Thymus (tissue), 11 donors: ENCODE data around the gene CRIM1. TPM values are rescaled to one million over a fixed set of nuclear protein-coding genes. Genes with fewer than 3 reads are reported as not detected.
A peak's percentile ranks its signal among the peaks of the same experiment; 100 is the strongest.

ENCODE experiments used
- DNase-seq, 9 donors: peaks; one replicate each; pipeline ENCODE4 v3.0.0-alpha.2; 2013; ENCODE audit warnings: low spot score in 9 of 9, low read depth in 6 of 9, missing footprints in 1 of 9
- H3K27ac ChIP-seq, 2 donors: one replicate each; pipeline ENCODE4 v1.5.1; 2013; ENCODE audit warnings: control low read depth in 1 of 2, low read depth in 1 of 2, low read length in 1 of 2, mild to moderate bottlenecking in 1 of 2, moderate library complexity in 1 of 2
- H3K27me3 ChIP-seq, 2 donors: one replicate each; pipeline ENCODE4 v1.5.1; 2013; ENCODE audit warnings: low read length in 1 of 2; ENCODE audit not compliant: control insufficient read depth in 2 of 2, insufficient read depth in 1 of 2
- H3K36me3 ChIP-seq, 2 donors: one replicate each; pipeline ENCODE4 v1.5.1; 2013; ENCODE audit warnings: low read length in 1 of 2, mild to moderate bottlenecking in 1 of 2, moderate library complexity in 1 of 2; ENCODE audit not compliant: control insufficient read depth in 2 of 2, insufficient read depth in 2 of 2
- H3K4me1 ChIP-seq, 2 donors: one replicate each; pipeline ENCODE4 v1.5.1; 2013; ENCODE audit warnings: low read length in 2 of 2; ENCODE audit not compliant: control insufficient read depth in 2 of 2, insufficient read depth in 2 of 2
- H3K4me3 ChIP-seq, 2 donors: one replicate each; pipeline ENCODE4 v1.5.1; 2013; ENCODE audit warnings: low read length in 2 of 2, control low read depth in 1 of 2, mild to moderate bottlenecking in 1 of 2
- H3K9me3 ChIP-seq, 2 donors: one replicate each; pipeline ENCODE4 v1.5.1; 2013; ENCODE audit warnings: low read length in 1 of 2, mild to moderate bottlenecking in 1 of 2; ENCODE audit not compliant: control insufficient read depth in 2 of 2, insufficient read depth in 1 of 2
- WGBS: extraction: QIAGEN DNeasy Blood & Tissue Kit; methylation state at CpG from one replicate; pipeline ENCODE4 v1.1.7; 2013; 5-methylcytosine and 5-hydroxymethylcytosine counted together
- polyA plus RNA-seq: library from polyadenylated mRNA; stranded (reverse); fragments of 200-250 nt; gene quantifications from one replicate; pipeline ENCODE4 v1.2.3, GENCODE V29; 2013
- total RNA-seq: library from RNA; stranded (reverse); fragments of 120-200 nt; gene quantifications from one replicate; pipeline ENCODE4 v1.2.4, GENCODE V29; 2013
- donor health status: healthy.

CRIM1 gene
- total and polyA plus RNA-seq, 2 donors, result 9.1 to 24.3 TPM

GRCh38 chr2:36439084-36439483, 83.5 kb downstream of the CRIM1 start:
- no peak for DNase-seq
- Histone ChIP-seq H3K27ac (no peak overlapping the region), H3K4me1 (peaks cover 2 to 3% of the 10 kb centered on the region in 2 donors)

DNA sequence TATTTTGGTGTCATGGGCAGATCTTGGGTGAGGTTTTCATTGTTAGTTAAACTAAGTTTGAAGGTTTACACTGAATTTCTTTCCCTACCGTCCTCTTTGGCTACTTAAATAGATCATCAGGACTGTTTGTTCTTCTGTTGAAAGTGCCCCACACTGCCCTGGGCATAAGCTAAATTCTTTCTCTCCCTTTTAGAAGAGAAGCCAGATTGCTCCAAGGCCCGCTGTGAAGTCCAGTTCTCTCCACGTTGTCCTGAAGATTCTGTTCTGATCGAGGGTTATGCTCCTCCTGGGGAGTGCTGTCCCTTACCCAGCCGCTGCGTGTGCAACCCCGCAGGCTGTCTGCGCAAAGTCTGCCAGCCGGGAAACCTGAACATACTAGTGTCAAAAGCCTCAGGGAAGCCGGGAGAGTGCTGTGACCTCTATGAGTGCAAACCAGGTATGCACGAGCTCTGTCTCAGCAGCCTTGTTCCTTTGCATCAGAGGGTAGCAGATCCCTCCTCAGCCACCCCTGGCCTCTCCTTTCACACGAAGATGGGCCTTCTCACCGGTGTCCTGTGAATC, 85.6 kb downstream of the CRIM1 start:
- 93% methylated on average over 13 of the region's 13 CpGs for WGBS
- Histone ChIP-seq H3K4me3 (no peak overlapping the region), H3K4me1 (peaks cover 2 to 3% of the 10 kb centered on the region in 2 donors), H3K9me3 (no peaks in the 10 kb centered on the region), H3K27ac (no peak overlapping the region), H3K36me3 (peaks cover 0 to 11% of the 10 kb centered on the region in 2 donors), H3K27me3 (no peaks in the 10 kb centered on the region)
- DNase-seq, result no peak

More at GRCh38 chr2:36439084-36439483, 83.5 kb downstream of the CRIM1 start:
- WGBS, result 96% methylated on average over 4 of the region's 4 CpGs
- H3K27me3 ChIP-seq, result no peaks in the 10 kb centered on the region
- no peaks in the 10 kb centered on the region for H3K9me3 ChIP-seq
- H3K36me3 ChIP-seq, result peaks cover 0 to 11% of the 10 kb centered on the region in 2 donors
- H3K4me3 ChIP-seq, result no peak overlapping the region

DNA sequence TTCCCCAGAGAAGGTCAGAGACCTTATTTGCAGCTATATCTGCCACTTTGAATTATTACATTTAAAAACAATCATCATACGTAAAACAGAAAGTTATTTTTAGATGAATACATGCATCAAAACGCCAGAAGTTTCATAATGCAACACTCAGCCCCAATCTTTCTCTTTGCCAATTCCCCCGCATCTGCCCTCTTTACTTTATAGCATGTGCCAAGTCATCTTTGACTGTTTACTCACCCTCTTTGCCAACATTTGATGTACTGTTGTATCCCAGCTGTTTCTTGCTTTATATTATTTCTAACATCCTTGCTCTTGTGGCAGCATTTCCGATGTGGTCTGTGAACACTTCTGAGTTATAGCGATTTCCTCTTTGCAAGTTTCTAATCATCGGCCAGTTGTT, 86.2 kb downstream of the CRIM1 start:
- H3K4me1 ChIP-seq, result peaks cover 2 to 3% of the 10 kb centered on the region in 2 donors
- H3K36me3 ChIP-seq, result peaks cover 0 to 11% of the 10 kb centered on the region in 2 donors
- 15% methylated on average over 6 of the region's 6 CpGs for WGBS
- DNase-seq, result peak in 1 of 9 donors; percentile 23
- H3K4me3 ChIP-seq, result no peak overlapping the region
- H3K27ac ChIP-seq, result no peak overlapping the region
- no peaks in the 10 kb centered on the region for H3K27me3 ChIP-seq
- no peaks in the 10 kb centered on the region for H3K9me3 ChIP-seq

DNA sequence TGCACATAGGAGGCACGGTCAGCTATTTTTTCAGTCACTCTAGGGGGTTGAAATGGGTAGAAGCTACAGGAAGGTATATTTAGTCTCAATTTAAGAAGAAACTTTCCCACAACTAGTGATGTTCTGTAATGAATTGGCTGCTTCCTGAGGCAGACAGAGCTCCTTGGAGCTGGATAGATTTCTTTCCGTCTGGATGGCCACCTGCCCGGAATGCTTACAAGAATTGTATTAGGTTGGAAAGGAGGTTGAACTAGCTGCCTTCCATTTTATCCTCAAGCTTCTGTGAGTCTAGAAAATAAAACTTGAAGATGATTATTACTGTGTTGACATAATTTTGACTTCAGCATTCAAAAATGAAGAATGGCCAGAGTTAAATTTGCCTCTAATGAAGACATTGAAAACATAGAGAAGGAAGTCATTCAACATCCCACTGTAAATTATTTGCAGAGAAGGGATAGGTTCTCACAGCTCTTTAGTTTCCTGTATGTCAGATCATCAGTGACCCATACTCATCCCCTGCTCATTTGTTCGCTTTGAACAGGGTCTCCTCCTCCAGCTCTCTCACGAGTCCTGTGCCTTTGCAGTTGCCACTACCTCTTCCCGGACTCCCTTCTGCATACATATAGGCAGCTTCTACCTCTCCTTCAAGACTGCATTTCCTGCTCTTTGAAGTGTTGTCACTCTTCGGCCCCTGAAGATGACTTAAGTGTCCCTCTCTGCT, 88.8 kb downstream of the CRIM1 start:
- no peak overlapping the region for H3K27ac ChIP-seq
- H3K4me3 ChIP-seq, result no peak overlapping the region
- WGBS, result 76% methylated on average over 7 of the region's 7 CpGs
- no peaks in the 10 kb centered on the region for H3K27me3 ChIP-seq
- H3K4me1 ChIP-seq, result peaks cover 2 to 3% of the 10 kb centered on the region in 2 donors
- peaks cover 0 to 11% of the 10 kb centered on the region in 2 donors for H3K36me3 ChIP-seq
- no peak for DNase-seq
- no peaks in the 10 kb centered on the region for H3K9me3 ChIP-seq

DNA sequence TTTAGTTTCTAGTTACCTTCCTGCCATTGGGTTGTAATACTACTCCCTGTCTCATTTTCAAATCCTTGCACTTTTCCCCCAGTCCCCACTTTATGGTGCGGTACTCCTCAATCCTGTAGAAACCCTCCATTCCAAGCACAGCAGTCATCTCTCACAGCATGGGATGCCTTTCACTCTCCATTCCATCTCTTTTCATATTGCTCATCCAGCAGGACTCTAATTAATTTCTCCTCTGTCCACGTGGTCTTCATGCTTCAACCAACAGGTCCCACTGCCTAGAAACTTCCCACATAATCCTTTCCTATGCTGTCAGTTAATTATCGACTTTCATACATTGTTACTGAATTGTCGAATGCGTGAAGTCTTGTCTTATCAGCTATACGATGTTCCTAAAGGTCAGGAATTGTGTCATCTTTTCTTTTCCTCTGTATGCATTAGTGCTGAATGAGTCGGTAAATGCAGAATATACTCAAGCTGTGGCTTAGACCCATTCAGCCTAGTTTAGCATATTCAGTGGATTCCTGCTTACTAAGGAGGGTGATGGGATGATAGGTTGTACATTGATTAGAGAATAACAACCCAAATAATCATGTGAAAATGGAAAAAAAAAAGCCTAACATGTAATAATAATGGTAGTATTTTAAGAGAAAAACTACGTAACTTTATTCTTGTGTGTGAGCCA, 89.7 kb downstream of the CRIM1 start:
- WGBS, result 97% methylated on average over 8 of the region's 8 CpGs
- Histone ChIP-seq H3K27me3 (no peaks in the 10 kb centered on the region), H3K36me3 (peaks cover 0 to 11% of the 10 kb centered on the region in 2 donors), H3K4me1 (peaks cover 2 to 3% of the 10 kb centered on the region in 2 donors), H3K27ac (no peak overlapping the region), H3K4me3 (no peak overlapping the region), H3K9me3 (no peaks in the 10 kb centered on the region)
- DNase-seq, result no peak

- H3K36me3 ChIP-seq, result peaks cover 0 to 11% of the 10 kb centered on the region in 2 donors
- WGBS, result 94% methylated on average over 3 of the region's 3 CpGs
- DNase-seq, result no peak
- no peak overlapping the region for H3K4me3 ChIP-seq
- peaks cover 2 to 3% of the 10 kb centered on the region in 2 donors for H3K4me1 ChIP-seq
- H3K9me3 ChIP-seq, result no peaks in the 10 kb centered on the region
- H3K27ac ChIP-seq, result no peak overlapping the region
- H3K27me3 ChIP-seq, result no peaks in the 10 kb centered on the region
These were observed 90.7 kb downstream of the CRIM1 start for GRCh38 chr2:36446294-36446693.

- no peaks in the 10 kb centered on the region for H3K27me3 ChIP-seq
- H3K9me3 ChIP-seq, result no peaks in the 10 kb centered on the region
- 91% methylated on average over 7 of the region's 7 CpGs for WGBS
- no peak overlapping the region for H3K4me3 ChIP-seq
- no peaks in the 10 kb centered on the region for H3K4me1 ChIP-seq
- no peak for DNase-seq
- no peak overlapping the region for H3K27ac ChIP-seq
- H3K36me3 ChIP-seq, result no peaks in the 10 kb centered on the region
These were observed 93.6 kb downstream of the CRIM1 start for GRCh38 chr2:36449213-36449612.

DNA sequence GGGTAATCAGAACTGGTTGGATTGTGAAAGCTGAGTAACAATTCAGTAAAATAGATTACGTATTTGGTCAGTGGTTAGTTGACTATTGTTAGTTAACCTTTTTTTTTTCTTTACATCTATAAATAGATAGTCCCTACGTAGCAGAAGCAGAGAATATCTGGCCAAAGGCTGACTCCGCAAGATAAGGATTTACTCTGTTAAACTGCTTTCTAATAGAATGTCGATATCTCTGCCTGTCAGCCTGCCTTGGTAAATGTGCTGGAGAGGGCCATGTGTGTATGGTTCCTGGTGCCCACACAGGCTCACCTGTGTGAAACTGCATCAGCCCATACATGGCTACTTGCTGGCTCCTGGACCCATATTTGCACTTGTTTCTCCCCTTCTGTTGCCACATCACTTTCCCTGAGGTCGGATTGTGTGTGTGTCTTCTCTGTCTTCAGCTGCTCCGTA, 94.4 kb downstream of the CRIM1 start:
- Histone ChIP-seq H3K27me3 (no peaks in the 10 kb centered on the region), H3K4me3 (no peak overlapping the region), H3K4me1 (no peaks in the 10 kb centered on the region), H3K9me3 (no peaks in the 10 kb centered on the region), H3K36me3 (no peaks in the 10 kb centered on the region), H3K27ac (no peak overlapping the region)
- WGBS, result 96% methylated on average over 6 of the region's 6 CpGs
- DNase-seq, result no peak
